KMS-11 (cell line): Measurements from ENCODE around the gene CTNS.

Experiments
- H2AFZ ChIP-seq: fragments of 200-600 bp; sonication (generic); 2 replicates; pipeline ENCODE4 v1.6.1; 2016; ENCODE audit warnings: antibody characterized with exemption, mixed run types, low read depth
- H3K27ac ChIP-seq: fragments of 200-600 bp; sonication (generic); 2 replicates; pipeline ENCODE4 v1.6.1; 2016; ENCODE audit warnings: mild to moderate bottlenecking, mixed run types
- H3K27me3 ChIP-seq: fragments of 200-600 bp; sonication (generic); 2 replicates; pipeline ENCODE4 v1.6.1; 2017; ENCODE audit warnings: mild to moderate bottlenecking, low read depth, mixed run types, moderate library complexity; ENCODE audit not compliant: insufficient read depth
- H3K36me3 ChIP-seq: fragments of 200-600 bp; sonication (generic); 2 replicates; pipeline ENCODE4 v1.6.1; 2017; ENCODE audit warnings: mild to moderate bottlenecking, mixed run types; ENCODE audit not compliant: insufficient read depth
- H3K4me1 ChIP-seq: fragments of 200-600 bp; sonication (generic); 2 replicates; pipeline ENCODE4 v1.6.1; 2016; ENCODE audit warnings: mild to moderate bottlenecking, low read depth, mixed run types; ENCODE audit not compliant: poor library complexity, severe bottlenecking
- H3K4me2 ChIP-seq: fragments of 200-600 bp; sonication (generic); 2 replicates; pipeline ENCODE4 v1.7.0; 2016; ENCODE audit warnings: mild to moderate bottlenecking, mixed run types
- H3K4me3 ChIP-seq: fragments of 200-600 bp; sonication (generic); IDR thresholded peaks from 2 replicates; pipeline ENCODE4 v1.6.1; 2017; ENCODE audit warnings: low read depth, low read length, mixed read lengths; ENCODE audit not compliant: insufficient read depth
- H3K79me2 ChIP-seq: fragments of 200-600 bp; sonication (generic); 2 replicates; pipeline ENCODE4 v1.6.1; 2016; ENCODE audit warnings: low read depth, mixed run types; ENCODE audit not compliant: insufficient read depth
- H3K9ac ChIP-seq: fragments of 200-600 bp; sonication (generic); 2 replicates; pipeline ENCODE4 v1.6.1; 2016; ENCODE audit warnings: mild to moderate bottlenecking, mixed run types
- H4K20me1 ChIP-seq: fragments of 200-600 bp; sonication (generic); 2 replicates; pipeline ENCODE4 v1.6.1; 2016; ENCODE audit warnings: mild to moderate bottlenecking, mixed run types; ENCODE audit not compliant: insufficient read depth
- TF ChIP-seq, protein P1 (sequence below): fragments of 200-600 bp; sonication (generic); conservative IDR thresholded peaks from 2 replicates; pipeline ENCODE4 v1.6.1; 2017; ENCODE audit warnings: low read depth, mild to moderate bottlenecking, antibody characterized with exemption, low read length, moderate library complexity, mixed read lengths

CTNS gene

DNA sequence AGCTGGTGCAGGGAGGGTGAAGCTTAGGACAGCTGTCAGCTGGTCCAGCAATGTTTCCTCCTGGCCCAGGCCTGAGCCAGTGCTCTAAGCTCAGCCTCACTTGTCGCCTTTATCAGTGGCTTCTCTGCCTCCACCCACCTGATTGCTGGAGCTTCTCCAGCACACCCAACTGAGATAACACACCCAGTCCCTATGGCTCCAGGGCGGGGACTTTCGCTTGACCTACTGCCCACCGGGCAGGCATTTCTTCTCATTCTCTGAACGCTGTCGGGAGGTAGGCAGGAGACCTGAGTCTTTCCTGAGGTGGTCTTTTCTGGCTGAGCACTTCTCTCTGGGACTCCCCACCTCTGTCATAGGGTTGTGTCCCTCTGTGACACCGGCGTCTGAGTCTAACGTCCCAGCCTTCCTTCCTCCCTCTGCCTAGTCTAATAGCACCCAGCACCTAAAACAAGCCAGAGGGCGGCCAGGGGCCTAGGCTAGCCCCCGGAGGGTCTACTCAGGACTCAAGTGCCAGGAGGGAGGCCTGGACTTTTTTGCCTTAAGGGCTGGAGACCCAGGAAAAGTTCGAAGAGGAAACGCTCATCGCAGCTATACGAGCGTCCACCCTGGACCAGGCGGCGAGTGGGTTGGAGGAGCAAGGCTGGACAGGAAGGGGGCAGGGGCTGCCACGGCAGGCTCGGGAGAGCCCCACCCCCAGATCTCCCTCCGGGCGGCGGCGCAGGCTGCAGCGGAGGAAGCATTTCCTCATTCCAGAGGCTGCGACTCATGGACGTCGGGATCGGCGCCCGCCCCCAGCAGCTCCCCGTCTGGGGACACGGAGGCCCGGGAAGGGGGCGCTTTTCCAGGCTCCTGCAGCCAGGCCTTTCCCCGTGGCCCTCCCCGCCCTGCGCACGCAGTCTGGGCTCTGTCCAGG is 31.1 kb downstream of the CTNS start:
- TF ChIP-seq, protein P1, sequence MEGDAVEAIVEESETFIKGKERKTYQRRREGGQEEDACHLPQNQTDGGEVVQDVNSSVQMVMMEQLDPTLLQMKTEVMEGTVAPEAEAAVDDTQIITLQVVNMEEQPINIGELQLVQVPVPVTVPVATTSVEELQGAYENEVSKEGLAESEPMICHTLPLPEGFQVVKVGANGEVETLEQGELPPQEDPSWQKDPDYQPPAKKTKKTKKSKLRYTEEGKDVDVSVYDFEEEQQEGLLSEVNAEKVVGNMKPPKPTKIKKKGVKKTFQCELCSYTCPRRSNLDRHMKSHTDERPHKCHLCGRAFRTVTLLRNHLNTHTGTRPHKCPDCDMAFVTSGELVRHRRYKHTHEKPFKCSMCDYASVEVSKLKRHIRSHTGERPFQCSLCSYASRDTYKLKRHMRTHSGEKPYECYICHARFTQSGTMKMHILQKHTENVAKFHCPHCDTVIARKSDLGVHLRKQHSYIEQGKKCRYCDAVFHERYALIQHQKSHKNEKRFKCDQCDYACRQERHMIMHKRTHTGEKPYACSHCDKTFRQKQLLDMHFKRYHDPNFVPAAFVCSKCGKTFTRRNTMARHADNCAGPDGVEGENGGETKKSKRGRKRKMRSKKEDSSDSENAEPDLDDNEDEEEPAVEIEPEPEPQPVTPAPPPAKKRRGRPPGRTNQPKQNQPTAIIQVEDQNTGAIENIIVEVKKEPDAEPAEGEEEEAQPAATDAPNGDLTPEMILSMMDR, result no peak
- H3K27ac ChIP-seq, result no peak overlapping the region
- peaks cover 21% of the 10 kb centered on the region for H3K79me2 ChIP-seq
- no peaks in the 10 kb centered on the region for H4K20me1 ChIP-seq
- H3K36me3 ChIP-seq, result no peaks in the 10 kb centered on the region
- peak overlapping the region; percentile 44; the same call in 1 of the 2 replicates for H2AFZ ChIP-seq
- H3K4me3 ChIP-seq, result no peak overlapping the region
- H3K4me1 ChIP-seq, result peaks cover 11% of the 10 kb centered on the region
- peak overlapping the region; percentile 30; the same call in 1 of the 2 replicates for H3K9ac ChIP-seq
- no peaks in the 10 kb centered on the region for H3K27me3 ChIP-seq
- peak overlapping the region; percentile 60 for H3K4me2 ChIP-seq

DNA sequence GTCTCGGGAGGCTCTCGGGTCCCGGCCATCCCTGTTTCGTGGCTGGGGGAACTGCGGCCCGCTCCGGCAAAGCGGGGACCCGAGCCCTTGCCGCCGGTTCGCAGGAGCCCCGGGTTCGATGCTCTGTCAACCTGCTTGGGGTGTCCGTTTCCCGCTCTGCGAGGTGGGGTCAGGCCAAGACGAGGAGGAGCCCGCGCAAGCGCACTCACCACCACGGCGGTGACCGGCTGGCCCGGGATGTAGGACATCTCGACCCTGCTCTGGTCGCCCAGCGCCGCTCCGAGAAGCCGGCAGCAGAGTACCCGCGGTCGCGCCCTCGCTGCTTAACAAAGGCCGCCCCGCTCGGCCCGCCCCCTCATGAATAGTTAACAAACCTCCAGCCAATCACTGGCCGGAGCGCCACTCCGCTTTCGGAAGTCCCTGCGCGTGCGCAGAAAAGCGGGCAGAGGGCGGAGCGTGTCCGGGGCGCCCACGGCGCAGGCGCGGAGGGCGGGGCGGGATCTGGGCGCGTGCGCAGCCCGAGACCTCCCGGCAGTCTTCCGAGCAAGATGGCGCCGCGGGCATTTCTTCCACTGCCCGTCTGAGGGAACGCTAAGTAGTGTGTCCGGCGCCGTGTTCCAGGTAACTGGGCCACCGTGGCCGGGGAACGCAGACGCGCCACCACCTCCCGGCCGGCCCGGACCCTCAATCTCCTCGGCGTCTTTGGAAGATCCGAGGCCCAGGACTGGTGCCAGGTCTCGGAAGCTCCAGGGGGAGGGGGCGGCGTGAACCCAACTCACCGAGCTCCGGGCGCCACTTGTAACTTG is 31.9 kb downstream of the CTNS start, which contains the start of the genes EMC6 and TAX1BP3:
Gene EMC6 (plus strand): TSS at position 534 of the 806 bp plus-strand sequence. CDS start 335 bp downstream, outside the sequence.
Gene TAX1BP3 (minus strand): TSS at position 300 of the 806 bp plus-strand sequence. CDS start 52 bp downstream, at position 248.
- H4K20me1 ChIP-seq, result no peaks in the 10 kb centered on the region
- TF ChIP-seq, protein P1, result no peak

DNA sequence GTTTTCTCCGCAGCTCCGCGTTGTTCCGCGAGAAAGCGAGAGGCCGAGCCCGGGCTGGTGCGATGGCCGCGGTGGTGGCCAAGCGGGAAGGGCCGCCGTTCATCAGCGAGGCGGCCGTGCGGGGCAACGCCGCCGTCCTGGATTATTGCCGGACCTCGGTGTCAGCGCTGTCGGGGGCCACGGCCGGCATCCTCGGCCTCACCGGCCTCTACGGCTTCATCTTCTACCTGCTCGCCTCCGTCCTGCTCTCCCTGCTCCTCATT is 32.5 kb downstream of the CTNS start:
- Histone ChIP-seq H3K27ac (peak overlapping the region; percentile 43; the same call in 1 of the 2 replicates), H3K9ac (peak overlapping the region; percentile 58; the same call in 1 of the 2 replicates), H3K4me3 (no peak overlapping the region), H3K27me3 (no peaks in the 10 kb centered on the region), H3K4me1 (peaks cover 11% of the 10 kb centered on the region), H4K20me1 (no peaks in the 10 kb centered on the region), H3K79me2 (peaks cover 21% of the 10 kb centered on the region), H3K36me3 (no peaks in the 10 kb centered on the region), H3K4me2 (peak overlapping the region; percentile 76), H2AFZ (peak overlapping the region; percentile 57; the same call in 1 of the 2 replicates)
- TF ChIP-seq, protein P1, result no peak

More for the DNA sequence above, 31.9 kb downstream of the CTNS start, which contains the start of the genes EMC6 and TAX1BP3:
- Histone ChIP-seq H2AFZ (peak within 1 kb of the TSS; percentile 57; the same call in 1 of the 2 replicates), H3K9ac (peak within 1 kb of the TSS; percentile 58; the same call in 1 of the 2 replicates), H3K4me1 (peaks cover 11% of the 10 kb centered on the region), H3K4me2 (peak within 1 kb of the TSS; percentile 76), H3K36me3 (no peaks in the 10 kb centered on the region), H3K27ac (peak within 1 kb of the TSS; percentile 43; the same call in 1 of the 2 replicates), H3K79me2 (peaks cover 21% of the 10 kb centered on the region), H3K27me3 (no peaks in the 10 kb centered on the region), H3K4me3 (no peak within 1 kb of the TSS)

DNA sequence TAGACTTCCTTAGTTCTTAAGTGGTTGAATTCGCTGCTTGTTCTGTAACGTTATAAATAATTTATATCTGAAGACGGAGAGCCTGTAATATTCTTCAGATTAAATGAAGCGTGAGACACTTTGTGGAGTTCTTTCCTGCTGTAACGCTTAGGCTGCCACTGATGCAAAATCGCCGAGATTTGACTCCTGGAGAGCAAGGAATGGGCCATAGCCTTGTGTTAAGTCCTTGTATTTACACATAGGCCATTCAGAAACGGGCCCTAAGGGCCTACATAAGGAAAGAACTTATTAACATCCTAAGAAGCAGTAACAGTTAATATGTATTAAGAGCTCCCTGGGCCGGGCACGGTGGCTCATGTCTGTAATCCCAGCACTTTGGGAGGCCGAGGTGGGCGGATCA is 33.0 kb downstream of the CTNS start:
- TF ChIP-seq, protein P1, result no peak
- Histone ChIP-seq H3K79me2 (peaks cover 21% of the 10 kb centered on the region), H3K36me3 (no peaks in the 10 kb centered on the region), H2AFZ (no peak overlapping the region), H3K4me2 (peak overlapping the region; percentile 76), H3K4me1 (peaks cover 11% of the 10 kb centered on the region), H4K20me1 (no peaks in the 10 kb centered on the region), H3K9ac (peak overlapping the region; percentile 58; the same call in 1 of the 2 replicates), H3K4me3 (no peak overlapping the region), H3K27me3 (no peaks in the 10 kb centered on the region), H3K27ac (no peak overlapping the region; the same call in 1 of the 2 replicates)
